GM04503 (cell line): ENCODE results near the gene MEGF6.

ENCODE experiments used
- DNase-seq: peaks from one replicate; pipeline ENCODE4 v3.0.0-alpha.2; 2012; ENCODE audit warnings: low read depth

MEGF6 gene

GRCh38 chr1:3570066-3570986 lies 41.0 kb downstream of the MEGF6 start:
- no peak for DNase-seq

- DNase-seq = no peak
Observed at GRCh38 chr1:3569436-3569835, 41.9 kb downstream of the MEGF6 start.

GRCh38 chr1:3568815-3569435 lies 42.4 kb downstream of the MEGF6 start:
- no peak for DNase-seq

- no peak for DNase-seq
Observed at GRCh38 chr1:3566951-3567804, 44.1 kb downstream of the MEGF6 start.

GRCh38 chr1:3566003-3566885 lies 45.1 kb downstream of the MEGF6 start:
- DNase-seq = no peak

DNA sequence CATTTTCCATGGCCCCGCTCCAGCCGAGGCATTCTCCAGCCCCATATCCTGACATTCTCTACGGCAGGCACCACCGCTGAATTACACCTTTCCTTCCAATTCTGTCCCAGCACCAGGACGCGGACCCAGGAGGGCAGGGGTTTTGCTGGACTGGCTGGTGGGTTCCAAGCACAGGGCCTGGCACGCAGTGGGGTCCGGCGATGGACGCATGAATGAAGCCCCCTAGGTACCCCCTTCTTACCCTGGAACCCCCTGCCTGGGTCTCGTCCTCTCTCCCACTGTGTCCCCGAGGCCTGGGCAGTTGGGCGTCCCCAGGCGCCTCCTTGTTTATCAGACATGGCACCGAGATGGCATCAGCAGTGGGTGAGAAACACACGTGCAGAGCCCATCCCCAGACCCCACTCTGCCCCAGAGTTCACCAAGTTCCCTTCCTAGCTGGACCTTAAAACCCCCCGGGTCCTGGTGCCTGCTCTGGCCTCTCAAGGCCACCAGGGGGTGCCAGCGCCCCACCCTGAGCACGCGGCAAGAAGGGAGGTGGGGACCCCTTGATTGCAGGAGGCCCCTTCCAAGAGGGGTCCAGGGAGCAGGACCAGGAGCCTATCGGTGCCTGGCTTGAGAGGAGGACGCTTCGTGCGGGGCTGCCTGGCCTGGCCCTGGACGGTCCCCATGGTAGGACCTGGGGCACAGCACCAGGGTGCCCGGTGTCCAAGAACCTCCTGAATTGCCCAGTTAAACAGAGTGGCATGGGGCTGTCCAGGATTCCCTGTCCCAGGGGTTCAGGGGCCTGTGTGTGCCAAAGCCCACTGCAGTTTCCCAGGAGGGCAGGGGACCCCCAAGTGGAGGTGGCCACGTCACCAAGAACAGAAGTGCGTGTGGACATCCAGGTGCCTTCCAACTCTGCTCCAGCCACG lies 46.1 kb downstream of the MEGF6 start:
- no peak for DNase-seq

GRCh38 chr1:3563610-3564009 lies 47.7 kb downstream of the MEGF6 start:
- no peak for DNase-seq

- no peak for DNase-seq
Observed at GRCh38 chr1:3563125-3563524, 48.2 kb downstream of the MEGF6 start.

DNA sequence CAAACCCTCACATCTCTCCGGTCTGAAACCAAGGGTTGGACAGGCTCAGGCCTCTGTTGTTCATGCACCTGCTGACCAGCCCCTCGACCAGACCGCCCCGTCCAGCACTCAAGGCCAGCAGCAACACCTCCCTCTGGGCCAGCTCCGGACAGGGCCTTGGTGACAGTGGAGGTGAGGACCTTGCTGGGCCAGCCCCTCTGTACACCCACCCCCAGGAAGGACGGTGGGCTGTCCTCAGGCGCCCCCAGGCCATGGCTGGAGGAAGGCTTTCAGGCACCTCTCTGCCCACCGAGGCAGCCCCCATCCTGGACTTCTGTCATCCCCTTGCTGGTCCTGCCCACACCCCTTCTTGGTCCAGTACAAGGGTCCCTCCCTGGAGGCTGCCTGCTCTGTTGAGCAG lies 48.6 kb downstream of the MEGF6 start:
- DNase-seq = no peak

DNA sequence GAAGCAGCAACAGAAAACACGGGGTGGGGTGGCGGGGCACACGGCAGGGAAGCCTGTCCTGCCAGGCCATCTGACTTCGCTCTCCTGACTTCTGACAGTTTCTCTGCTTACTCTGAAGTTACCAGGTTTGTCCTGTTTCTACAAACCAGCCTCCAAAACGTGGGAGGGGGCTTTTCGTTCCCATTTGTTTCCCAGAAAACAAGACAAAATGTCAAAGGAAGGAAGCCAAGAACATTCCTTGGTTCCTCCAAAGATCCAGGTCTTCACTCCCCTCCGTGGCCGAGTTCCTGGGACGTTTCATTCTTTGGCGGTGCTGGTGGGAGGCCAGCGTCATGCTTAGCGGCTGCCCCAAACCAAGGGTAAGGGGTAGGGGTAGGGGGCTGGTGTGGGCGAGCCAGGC lies 49.6 kb downstream of the MEGF6 start:
- DNase-seq = no peak

DNA sequence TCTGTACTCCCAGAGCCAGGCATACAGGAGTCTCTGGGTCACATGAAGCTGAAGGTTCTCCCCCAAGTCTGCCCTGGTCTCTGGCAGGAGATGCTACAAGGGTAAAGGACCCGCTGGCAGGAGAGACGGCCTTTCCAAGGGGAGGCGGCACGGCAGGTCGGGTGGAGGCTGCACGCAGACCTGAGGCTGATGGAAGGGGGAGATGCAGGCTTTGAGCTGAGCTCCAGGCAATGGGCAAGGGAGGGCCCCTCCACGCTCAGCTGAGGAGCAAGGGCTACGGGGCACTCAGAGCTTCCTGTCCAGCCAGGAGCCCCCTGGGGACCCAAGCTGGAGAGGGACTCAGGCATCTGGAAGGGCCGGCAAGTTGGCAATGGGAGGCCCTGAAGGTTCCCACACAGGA lies 50.3 kb downstream of the MEGF6 start:
- DNase-seq = no peak

- no peak for DNase-seq
Observed at GRCh38 chr1:3560251-3560871, 50.9 kb downstream of the MEGF6 start.

DNA sequence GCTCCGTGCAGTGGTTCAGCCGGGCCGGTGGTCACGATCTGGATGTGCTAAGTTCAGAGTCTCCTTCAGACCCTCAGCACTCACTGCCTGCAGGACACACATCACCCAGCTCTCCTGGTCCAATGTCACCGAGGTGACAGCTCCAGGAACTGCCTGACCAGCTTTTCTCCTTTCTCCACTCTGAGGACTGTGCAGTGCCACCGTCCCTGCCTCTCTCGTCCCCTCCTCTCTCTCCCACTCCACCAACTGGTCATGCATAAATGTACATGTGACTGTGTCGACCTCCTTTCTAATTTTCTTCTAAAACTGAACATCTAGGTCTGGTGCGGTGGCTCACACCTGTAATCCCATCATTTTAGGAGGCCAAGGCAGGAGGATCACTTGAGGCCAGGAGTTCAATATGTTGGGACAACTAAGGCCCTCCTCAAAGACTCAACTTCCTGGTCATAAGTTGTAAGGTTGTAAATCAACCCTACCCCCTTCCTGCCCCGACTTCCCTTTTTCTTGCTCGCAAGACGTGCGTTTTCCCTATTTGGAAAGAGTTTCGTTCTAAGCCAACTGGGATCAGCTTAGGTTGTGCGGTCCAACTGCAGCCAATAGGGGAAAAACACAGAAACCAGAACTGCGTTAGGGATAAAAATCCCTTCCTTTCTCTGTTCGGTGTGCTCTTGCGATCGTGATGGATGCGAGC lies 53.1 kb downstream of the MEGF6 start:
- no peak for DNase-seq

DNA sequence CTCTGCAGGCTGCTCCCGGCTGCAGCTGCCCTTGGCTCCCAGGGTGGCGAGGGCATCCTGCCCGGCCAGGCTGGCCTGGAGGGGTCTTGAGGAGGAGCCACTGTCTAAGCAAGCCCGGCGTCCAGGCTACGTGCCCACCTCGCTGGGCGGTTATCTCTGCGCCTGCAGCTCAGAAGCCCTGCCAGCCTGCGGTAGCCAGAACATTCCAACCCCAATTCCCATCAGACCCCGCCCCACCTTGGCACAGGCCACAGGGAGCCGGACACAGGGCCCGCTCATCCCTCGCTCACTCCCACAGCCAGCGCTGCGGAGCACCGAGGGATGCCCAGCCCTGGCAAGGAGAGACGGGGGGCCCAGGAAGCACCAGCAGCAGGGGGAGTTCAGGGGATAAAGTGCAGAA lies 53.9 kb downstream of the MEGF6 start:
- DNase-seq = no peak

DNA sequence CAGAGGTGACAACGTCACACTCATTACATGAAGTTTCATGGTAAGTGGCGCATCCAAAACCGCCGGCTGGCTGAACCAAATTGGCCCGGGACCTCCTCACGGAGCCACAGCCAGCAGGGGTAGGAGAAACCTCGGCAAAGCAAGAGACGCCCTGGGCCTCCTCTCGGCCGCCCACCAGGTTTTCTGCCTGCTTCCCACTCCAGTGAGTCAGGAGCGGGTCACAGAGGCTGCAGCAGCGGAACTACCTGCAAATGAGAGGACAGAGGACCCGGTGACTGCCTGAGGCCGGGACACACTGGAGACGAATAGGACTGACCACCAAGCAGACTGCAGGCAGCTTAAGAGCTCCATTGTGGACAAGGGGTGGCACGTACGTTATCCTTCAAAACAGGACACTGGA lies 55.0 kb downstream of the MEGF6 start:
- no peak for DNase-seq

- no peak for DNase-seq
Observed at GRCh38 chr1:3555131-3555920, 56.0 kb downstream of the MEGF6 start.

- no peak for DNase-seq
Observed at GRCh38 chr1:3553940-3554223, 57.4 kb downstream of the MEGF6 start.

DNA sequence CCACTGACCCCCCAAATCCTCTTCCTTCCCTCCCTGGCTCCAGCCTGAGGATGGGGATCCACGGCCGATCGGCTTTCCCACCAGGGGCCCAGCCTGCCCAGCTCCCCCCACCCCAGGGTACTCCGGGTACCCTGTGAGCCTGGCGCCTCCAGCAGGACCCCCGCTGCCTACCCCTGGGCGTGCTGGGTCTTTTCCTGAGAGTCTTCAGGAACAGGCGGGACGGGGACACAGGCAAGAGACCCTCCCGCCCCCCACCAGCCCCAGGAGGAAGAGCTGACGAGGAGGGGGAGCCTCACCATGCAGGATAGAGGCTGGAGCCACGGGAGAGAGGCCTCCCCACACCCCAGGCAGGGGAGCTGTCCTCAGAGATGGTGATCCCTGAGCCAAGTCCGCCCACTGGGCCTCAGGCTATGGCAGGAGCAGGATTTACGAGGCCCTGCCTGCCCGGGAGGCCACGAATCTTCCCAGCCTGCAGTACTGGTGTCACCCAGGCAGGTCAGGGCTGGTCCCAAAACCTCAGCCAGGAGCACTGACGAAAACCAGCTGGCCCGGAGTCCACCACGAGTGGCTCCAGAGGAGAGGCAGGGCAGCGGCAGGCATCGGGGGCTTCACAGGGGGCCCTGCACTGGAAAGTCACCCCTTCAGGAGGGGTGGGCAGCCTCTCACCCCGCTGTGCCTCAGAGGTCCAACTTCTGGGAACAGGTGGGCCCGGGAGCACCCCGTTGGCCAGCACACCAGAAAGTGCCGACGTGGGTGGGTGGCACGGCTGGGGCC lies 58.0 kb downstream of the MEGF6 start:
- DNase-seq = no peak
